Femur (tissue), 1 donor: ENCODE results near the gene CGRRF1.
A peak's percentile ranks its signal among the peaks of the same experiment; 100 is the strongest.

Experiments
- DNase-seq: peaks from one replicate; pipeline ENCODE4 v3.0.0-alpha.2; 2017

Gene CGRRF1

DNA sequence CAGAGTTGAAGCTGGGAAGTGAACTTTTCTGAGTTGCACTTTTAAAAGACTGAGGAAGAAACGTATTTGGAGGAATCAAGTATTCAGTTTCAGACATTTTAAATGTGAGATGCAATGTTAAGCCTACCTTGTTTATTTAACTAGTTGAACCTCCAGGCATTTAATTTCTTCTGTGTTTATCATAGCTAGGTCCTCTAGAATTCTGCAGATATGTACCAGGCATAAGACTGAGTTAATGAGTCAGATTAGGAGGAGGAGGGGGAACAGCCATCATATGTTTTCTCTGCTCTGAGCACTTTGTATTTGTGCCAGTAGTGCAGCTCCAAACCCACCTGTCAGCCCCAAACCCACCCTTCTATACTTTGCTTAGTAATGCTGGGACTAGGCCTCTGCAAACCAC is 40.8 kb downstream of the CGRRF1 start:
- no peak for DNase-seq

DNA sequence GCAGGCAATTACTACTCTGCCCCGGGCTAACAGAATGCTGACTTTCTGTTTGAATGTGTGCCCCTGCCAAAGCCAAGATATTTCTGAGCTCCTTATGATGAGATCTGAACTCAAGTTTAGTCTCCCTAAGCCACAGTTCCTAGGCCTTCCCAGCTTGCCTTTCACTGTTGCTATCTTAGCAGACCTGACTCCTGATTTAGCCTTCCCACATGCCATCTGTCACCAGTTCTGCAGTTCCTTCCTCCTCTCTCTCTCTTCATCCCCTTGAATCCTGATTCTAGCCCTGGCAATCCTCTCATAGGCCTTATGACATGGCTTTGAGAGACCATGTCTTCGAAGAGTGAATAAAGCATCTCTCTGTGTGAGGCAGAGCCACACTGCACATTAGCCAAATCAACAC is 44.7 kb downstream of the CGRRF1 start:
- no peak for DNase-seq

DNA sequence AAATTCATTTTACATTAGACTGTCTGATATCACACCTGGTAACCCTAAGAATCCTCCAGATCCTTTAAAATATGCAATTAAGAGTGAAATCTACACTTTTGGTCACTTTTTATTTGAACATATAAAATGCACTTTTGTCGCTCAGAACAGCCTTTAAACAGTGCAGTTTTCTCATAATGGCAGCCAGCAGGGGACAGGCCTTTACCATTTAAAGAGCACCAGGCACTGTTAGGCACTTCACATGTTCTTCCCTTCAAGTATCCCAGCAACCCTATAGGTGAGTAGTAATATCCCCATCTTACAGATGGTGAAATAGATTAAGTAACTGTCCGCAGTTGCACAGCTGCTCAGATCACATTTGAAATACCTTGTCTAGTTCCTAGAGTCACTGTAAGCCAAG is 45.9 kb downstream of the CGRRF1 start:
- no peak for DNase-seq

DNA sequence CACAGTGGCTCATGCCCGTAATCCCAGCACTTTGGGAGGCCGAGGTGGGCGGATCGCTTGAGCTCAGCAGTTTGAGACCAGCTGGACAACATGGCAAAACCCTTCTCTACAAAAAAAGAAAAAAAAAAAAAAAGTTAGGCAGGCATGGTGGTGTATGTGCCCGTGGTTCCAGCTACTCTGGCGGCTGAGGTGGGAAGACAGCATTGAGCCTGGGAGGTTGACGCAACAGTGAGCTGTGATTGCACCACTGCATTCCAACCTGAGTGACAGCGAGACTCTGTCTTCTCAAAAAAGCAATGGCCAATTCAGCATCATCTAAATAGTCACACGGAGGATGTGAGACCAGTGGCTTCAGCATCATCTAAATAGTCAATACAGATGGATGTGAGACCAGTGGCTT is 46.8 kb downstream of the CGRRF1 start:
- DNase-seq: no peak

DNA sequence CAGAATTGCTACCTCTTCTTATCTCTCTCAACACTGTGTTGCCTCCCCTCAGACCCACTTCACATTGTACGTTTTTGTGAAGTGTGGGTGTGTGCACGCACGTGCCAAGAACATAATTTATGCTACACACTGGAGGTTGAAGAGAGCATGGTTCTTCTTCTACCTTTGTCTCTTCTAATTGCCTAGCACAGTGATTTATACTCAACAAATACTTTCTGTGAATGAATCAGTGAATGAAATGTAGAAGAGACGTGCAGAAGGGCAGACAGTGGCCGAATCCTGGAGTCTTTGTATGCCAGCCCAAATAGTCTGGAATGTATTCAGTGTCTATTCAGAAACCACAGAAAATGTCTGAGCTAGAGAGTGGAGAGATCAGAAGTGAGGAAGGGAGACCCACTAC is 52.6 kb downstream of the CGRRF1 start:
- no peak for DNase-seq

DNA sequence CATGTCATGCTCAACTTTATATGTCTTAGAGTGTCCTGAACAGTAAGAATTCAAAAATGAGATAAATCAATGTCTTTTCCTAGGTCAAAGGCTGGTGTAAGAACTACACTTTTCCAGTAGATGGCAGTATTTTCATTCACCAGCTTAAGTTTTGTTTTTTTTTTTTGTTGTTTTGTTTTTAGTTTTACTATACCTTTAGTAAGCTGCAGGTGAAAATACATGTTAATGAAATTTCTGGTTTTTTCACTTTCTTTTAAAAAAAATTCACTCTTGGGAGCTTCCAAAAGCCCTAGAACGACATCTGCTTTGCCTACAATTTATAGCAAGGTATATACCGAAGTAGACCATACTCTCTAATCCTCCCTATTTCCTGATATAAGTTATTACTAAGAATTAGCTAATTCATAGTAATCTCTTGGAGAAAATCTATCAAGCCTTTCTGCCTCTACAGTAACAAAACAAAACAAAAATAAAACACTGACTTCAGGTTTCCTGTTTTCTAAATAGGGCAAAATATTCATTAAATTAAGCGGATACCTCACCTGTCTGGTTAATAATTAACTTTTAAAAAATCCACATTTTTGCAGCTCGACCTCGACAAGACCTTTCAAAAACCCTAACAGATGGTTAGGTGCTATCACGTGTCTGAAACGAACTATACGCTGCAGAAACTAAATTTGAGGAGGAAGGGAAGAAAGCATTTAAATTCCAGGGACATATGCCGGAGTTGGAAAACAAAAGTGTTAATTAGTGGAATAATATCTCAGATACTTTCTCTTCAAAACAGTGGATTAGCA is 54.6 kb downstream of the CGRRF1 start:
- no peak for DNase-seq

DNA sequence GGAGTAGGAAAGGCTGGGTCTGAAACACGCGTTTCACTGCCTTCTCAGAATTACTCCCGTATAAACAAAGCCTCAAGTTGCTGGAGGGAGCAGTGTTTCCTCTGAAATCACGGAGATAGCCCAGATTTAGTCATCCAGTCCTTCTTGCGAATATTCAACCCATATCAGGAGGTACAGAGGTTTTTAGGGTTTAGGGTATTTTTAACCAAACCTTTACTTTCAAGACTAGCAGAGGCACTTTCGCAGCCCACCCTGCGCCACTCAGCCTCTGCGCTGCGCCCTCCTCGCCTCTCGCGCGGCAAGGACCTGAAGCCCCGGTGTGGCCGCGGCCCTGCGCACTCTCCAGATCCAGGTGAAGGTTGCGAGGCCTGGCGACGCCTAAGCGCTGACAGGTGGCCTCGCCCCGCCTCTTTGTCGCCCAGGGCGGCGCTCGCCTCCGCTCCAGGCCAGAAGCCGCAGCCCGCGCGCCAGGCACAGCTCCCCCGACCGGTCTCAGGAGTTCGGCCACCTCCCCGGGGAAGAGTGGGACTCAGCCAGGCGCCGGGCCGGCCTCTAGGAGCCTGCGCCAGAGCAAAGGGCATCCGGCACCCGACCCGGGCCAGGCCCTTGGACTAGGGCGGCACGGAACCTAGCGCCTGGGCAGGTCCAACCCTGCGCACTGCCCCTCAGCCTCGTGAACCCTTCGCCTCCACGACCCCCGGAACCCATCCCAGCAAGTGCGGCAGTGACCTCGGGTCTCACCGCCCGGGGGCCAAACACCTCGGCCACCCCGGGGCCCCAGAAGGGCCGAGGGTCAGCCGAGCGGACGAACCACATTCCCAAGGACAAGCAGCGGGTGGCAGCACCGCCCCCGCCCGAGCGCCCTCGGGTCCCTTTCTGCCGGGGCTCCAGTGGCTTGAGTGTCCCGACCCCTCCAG is 55.4 kb downstream of the CGRRF1 start:
- DNase-seq: peak; percentile 74

DNA sequence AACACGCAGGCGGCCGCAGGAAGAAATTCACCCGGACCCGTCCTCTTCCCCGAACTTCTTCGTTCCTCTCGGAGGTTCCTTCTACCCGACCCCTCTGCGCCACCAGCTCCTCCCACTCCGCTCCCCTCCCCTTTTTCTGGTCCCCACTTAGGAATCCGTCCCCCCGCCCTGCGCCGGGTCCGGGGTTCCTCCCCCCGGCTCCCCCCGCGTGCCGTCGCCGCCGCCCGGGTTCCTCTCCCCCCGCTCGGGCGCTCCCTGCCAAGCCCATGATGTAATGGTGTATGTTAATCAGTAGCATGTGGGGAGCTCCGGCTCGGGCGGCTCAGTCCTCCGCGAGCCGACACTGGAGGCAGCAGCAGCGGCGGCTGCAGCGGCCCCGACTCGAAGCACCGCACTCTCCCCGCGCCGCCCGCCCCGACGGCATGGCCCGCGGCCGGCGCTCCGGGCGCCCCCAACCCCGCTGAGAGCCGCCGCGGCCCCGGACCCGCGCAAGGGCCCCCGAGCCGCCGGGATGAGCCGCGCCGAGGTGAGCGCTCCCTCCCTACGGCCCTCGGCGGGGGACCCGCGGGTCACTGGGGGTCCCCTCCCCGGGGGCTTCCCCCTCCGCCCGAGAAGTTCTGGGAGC is 56.2 kb downstream of the CGRRF1 start:
- peak; percentile 96 for DNase-seq

DNA sequence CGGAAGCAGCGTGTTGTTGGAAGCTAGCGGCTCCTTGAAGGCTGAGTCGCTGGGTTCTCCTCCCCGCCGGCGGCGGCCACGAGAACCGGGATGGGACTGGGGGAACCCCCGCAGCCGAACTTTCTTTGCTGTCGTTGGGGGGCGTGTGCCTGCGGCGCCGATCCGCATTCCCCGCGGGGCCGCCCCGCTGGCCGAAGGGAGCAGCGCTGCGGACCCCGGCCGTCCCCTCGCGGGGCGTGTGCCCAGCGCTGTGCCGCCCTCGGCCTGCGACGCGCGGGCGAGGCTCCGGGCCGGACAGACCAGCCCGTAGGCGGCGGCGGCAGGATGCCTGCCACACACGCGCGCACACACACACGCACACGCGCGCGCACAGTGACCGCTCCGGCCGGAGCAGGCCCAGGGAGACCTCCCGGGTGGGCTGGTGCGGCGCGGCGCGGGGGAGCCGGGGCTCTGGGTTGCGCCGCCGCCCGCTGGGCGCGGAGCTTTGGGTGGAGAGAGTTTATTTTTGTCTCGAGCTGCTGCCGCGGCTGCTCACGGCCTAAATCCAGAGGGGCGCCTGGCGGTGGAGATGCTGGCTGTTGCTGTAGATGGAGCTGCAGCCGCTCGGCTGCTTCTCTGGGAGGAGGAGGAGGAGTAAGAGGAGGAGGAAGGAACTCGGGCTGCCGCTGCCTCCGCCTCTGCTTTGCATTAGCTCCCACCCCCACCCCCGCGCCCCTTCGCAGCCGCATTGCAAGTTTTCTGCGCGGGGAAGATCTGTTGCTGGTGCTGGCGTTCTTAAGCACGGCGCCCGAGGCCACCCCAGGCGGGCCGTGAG is 56.9 kb downstream of the CGRRF1 start, which contains the start of gene SAMD4A:
Gene SAMD4A, plus strand, starts transcription at position 719 of the 814 bp plus-strand sequence. CDS start 789 bp downstream, outside the sequence.
- peak; percentile 91 for DNase-seq

DNA sequence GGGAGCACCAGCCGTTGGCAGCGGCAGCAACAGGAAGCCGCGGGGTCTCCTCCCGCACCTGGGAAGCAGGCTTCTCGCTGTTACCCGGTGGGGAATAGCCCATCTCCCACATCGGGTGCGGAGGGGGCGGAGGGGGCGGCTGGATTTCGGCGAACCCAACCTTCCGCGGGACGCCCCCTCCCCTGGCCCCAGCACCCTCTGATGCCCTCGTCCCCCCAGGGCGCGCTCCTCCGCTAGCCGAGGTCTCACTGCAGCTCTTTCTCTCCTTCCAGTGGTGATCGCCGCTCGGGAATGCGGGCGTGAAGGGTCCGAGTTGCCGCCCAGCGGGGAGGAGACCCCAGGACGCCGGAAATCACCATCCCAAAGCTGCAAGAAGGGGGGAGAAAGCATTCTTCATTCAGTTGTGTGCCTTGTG is 57.5 kb downstream of the CGRRF1 start:
- peak; percentile 67 for DNase-seq

DNA sequence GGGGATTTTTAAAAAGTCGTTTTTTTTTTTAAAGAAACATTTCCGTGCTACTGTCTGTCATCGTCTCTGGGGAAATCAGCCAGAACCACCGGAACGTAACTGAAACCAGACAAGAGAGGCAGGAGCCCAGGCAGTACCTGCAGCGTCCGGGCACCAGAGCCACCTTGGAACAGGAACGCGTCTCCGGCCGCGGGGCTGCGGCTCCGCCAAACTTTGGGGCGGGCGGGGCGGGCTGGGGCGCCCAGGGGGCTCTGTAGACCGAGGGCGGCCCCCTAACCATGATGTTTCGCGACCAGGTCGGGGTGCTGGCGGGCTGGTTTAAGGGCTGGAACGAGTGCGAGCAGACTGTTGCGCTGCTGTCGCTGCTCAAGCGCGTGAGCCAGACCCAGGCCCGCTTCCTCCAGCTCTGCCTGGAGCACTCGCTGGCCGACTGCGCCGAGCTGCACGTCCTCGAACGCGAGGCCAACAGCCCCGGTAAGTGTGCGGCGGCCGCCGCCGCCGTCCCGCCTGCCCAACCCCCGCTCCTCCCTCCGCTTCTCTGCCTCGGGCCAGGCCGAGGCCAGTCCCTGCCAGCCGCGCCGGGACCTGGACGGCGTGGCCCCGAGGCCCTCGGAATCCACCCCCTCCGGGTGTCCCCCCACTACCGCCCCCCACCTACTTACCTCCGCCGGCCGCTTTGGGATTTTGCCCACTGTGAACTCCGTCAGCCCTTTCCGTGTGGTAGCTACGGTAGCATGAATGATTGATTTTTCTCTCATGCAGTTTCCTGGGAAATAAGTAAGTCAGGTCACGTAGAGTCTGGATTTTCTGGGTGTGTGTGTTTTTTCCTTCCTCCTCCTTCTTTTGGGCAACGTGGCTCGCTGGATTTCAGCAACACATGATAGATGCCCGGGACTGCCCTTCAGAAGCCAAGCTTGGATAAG is 58.2 kb downstream of the CGRRF1 start:
- peak; percentile 80 for DNase-seq

DNA sequence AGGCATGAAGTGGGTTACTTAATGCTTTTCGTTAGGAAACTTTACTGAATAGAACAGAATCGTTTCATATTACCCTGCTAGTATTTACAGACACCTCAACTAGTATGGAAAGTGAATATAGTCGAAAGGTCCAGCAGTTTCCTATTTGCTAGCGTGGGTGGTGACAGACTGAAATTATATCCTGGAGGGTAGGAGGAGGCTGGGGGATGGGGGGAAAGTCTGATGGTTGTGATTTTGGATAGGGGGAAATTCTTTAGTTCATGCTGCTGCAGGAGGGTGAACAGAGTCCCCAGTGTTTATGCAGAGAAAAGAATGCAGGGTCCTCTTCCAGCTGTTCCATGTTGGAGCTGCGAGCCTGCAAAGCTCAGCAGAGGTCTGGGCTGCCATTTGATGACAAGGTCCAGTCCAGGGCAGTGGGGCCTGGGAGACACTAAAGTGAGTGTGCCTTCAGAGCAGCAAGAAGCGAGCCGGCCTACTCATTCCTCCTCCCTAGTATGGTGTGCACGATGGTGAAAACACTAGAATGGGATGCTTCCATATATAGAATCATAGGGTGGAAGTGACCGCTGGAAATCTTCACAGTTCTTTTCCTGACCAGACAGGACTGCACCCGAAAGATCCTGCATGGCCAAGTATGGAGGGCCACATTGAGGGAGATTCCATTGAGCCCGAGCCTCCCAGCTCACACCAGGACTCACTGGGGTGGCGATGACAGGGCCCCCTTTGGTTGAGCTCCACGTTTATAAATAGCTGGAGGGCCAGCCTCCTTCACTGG is 59.3 kb downstream of the CGRRF1 start:
- DNase-seq: peak; percentile 61

DNA sequence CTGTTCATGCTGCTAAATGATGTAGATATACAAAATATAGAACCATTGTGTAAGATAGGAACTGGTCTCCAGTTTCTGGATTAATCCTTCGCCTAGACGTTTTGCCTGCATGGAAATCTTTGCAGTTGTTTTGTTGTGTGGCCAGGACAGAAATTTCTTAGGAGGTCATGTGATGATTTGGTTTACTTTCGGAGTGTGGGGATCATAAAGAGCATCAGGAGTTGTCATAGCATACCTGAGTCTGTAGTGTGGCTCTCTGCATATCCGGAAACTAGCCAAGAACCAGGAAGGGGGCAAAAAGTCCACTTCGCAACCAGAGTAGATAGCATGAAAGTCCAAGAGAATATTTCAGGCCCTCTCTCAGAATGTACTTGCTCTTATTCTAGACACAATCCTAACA is 60.3 kb downstream of the CGRRF1 start:
- DNase-seq: no peak

DNA sequence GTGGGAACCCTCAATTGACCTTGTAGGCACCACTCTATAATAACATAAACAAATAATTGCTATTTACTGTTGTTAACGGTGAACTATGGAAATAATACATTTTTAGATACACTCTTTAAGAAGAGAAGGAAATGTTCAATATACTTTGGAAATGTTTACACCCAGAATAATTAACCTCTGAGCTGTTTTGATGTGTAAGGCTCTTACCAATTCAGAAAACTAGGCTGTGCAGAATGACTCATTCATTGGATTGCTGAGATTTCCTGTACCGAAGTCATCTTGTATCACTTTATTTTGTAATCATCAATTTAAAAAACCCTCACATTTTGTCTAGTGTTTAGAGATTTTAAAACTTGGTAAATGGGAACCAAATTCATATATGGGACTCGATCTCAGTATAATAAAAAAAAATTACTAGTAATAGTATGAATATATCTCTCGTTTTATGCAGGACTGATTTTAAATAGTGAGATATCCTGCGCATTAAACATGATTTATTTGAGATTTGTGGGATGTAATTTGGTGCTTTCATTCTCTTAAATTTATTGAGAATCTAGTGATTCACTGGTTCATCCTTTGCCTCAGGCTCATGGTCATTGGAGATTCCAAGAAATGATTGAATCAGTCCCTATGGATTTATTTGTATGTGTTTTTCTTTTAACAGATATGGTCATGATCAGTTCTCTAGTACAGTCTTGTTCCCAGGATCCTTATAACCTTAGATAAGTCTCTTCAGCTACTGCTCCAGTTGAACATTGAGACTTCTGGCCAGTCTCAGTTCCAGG is 61.1 kb downstream of the CGRRF1 start:
- DNase-seq: no peak

DNA sequence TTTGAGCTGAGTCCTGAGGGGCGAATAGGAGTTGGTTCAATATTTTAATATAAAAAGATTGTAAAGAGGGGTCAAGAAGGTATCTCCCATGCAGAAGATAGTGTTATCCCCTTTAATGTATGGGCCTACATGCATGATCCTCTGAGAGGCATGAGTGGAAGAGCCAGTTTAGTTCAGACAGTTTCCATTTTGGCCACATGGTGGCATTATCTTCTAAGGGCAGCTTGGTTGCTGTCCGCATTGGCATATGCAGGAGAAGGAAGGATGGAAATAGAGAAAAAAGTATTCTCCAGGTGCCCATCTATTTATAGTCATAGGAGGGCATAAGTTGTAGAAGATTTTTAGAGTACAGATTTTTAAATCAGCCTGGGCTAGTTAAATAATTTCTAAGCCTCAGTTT is 62.6 kb downstream of the CGRRF1 start:
- no peak for DNase-seq

DNA sequence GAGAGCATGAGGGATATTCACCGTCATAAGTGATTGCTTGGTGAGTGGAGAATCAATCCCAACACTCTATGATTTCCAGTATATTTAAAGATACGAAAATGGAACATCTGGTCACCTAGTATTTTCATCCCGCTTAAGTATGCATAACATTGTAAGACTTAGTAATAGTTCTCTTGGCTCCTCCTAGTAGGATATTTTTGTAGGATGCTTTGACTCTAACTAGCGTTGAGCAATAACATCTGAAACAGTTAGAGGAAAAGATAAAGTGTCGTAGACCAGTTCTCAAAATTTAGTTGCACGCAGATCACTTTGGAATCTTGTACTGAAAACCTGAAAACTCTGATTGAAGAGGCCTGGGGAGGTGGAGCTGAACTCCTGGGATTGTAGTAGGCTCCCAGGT is 64.8 kb downstream of the CGRRF1 start:
- no peak for DNase-seq

DNA sequence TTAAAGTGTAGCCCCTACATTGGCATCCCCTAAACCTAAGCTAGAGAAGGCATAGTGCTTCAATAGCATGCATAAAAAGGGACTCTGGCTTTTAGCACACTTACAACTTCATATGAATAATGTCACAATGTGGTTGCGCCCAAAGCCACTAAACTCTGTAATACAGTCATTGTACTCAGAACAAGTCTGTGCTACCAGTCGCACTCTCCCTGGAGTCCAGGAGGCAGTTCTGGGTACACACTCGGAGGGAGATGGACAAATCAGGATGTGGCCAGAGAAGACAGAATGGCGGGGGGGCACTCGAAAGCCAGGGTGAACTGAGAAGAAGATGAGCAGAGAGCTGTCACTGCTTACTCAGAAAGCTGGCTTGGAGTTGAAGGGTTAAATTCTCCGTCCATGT is 67.8 kb downstream of the CGRRF1 start:
- no peak for DNase-seq

DNA sequence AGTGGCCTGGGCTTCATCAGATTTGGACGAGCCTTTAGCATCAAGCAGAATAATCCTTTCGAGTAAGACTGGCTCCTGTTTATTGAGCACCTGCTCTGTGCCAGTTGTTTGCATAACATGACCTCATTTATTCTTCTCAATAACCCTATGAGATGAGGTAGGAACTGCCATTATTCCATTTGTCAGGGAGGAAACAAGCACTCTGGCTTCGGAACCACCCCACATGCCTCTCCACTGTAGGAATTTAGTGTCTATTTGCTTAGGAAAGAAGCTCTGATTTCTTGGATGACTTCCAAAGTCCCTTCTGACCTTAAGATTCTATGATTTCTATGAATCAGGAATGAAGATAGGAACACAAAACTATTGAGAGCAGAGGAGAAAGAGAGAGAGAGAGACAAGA is 68.3 kb downstream of the CGRRF1 start:
- DNase-seq: no peak

DNA sequence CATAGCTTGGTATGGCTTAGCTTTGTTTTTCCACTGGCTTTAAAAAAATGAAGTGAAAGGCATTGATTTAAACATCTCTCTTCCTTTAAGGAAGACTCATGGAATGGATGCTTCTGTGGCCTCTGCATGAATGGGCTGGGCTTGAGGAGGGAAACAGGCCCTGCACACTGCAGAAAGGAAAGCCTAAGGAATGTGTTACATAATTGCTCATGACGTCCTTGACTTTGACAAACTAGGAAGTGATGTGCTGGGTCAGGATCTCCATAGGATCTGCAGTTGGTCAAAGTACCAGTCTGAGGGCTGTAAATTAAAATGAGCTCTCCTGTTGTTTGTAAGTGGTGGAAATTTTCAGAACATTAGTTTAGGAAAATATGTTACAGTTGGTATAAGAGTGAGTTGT is 69.9 kb downstream of the CGRRF1 start:
- DNase-seq: no peak

DNA sequence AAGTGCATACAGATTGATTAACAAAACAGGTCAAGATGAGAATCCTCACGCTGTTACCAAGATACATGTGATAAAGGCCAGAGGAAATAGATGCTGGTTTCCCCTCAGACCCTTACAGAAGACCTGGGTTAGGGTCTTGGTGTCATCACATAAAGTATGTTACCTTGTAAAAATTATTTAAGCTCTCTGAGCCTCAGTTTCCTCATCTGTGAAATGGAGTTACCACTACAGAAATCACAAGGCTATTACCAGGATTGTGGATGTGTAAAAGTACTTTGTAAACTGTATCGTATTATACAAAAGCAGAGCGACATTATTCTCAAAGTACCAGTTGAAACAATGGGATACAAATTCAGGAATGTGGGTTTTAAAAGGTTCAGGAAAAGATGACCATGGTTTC is 71.2 kb downstream of the CGRRF1 start:
- DNase-seq: no peak
